ENCODE measurements around the gene WRAP73. TPM values are rescaled to one million over a fixed set of nuclear protein-coding genes. Genes with fewer than 3 reads are reported as not detected.
A peak's percentile ranks its signal among the peaks of the same experiment; 100 is the strongest.
"Not testable (repeated sequence)": the region's sequence is repeated elsewhere in the genome, so short reads cannot be mapped to it uniquely, and the experiment has no call there.

The WRAP73 gene
- total RNA-seq, 6 donors from 2014 or later, result 14.0 to 33.5 (median 19.9) TPM

DNA sequence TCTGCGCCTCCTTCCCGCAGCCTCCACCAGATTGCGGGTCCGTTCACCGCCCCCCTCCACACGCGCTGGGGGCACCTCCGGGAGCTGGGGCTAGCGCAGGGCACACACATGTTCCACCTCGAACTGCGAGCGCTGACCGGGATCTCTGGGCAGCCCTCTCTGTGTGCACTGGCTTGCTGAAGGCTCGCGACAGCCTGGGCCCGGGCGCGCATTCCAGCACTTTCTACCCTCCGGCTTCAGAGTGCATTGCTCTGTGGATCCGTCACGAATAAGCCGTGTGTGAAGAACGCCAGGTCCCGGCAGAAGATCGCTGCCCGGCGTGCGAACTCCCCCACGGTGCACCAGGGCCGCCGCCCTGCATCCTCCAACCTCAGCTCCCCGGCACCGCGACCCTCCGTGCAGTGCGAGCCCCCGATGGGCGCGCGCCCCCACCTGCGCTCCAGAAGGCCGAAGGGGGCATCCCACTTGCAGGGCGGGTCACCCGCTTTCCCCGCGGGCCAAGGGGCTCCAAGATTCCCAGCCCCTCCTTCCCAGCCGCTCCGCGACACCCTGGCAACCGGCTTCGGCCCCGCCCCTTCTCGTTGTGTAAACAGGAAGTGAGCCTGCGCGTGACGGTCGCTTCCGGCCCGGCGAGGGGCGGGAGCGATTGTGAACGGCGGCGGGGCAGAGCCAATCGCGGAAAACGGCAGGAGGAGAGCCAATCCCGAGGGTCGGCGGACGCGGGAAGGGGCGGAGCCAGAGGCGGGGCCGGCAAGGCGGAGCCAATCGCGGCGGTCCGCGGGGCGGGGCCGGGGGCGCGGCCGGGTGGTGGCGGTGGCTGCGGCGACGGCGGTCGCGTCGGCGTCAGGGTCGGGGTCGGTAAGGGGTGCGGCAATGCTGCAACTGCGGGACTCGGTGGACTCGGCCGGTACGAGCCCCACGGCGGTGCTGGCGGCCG lies 25.4 kb downstream of the WRAP73 start, which contains the start of gene TPRG1L:
Gene TPRG1L (plus strand): TSS at position 816 of the 937 bp plus-strand sequence. CDS start 58 bp downstream, at position 874.
- WGBS, 2 donors, result 0 to 2% methylated on average over 35 to 82 of the region's 108 CpGs
- ATAC-seq (ENCODE audit: low FRiP score in 2 of 2), result peak; percentile 98 to 99
- DNase-seq, result peak; percentile 97 to 100
- H3K36me3 ChIP-seq, result peaks cover 7 to 24% (median 22%) of the 10 kb centered on the region in 4 donors
- peak within 1 kb of the TSS; percentile 84 to 100 (median 92) for H3K4me3 ChIP-seq
- peaks cover 24 to 33% (median 26%) of the 10 kb centered on the region in 4 donors for H3K4me1 ChIP-seq
- TF ChIP-seq, protein P1, sequence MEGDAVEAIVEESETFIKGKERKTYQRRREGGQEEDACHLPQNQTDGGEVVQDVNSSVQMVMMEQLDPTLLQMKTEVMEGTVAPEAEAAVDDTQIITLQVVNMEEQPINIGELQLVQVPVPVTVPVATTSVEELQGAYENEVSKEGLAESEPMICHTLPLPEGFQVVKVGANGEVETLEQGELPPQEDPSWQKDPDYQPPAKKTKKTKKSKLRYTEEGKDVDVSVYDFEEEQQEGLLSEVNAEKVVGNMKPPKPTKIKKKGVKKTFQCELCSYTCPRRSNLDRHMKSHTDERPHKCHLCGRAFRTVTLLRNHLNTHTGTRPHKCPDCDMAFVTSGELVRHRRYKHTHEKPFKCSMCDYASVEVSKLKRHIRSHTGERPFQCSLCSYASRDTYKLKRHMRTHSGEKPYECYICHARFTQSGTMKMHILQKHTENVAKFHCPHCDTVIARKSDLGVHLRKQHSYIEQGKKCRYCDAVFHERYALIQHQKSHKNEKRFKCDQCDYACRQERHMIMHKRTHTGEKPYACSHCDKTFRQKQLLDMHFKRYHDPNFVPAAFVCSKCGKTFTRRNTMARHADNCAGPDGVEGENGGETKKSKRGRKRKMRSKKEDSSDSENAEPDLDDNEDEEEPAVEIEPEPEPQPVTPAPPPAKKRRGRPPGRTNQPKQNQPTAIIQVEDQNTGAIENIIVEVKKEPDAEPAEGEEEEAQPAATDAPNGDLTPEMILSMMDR (IDR thresholded peaks at IDR 0.05), result peak in 3 of 6 experiments; percentile 10 to 24 (median 12)
- TF ChIP-seq POLR2AphosphoS5 (IDR thresholded peaks at IDR 0.05) (peak; percentile 79 to 82), POLR2A (IDR thresholded peaks at IDR 0.05) (peak in 1 of 4 donors; percentile 78), EP300 (IDR thresholded peaks at IDR 0.05) (peak in 1 of 4 donors; percentile 81)
- H3K9me3 ChIP-seq, result no peaks in the 10 kb centered on the region
- no peaks in the 10 kb centered on the region for H3K27me3 ChIP-seq
- peak within 1 kb of the TSS; percentile 81 to 93 (median 87) for H3K27ac ChIP-seq

DNA sequence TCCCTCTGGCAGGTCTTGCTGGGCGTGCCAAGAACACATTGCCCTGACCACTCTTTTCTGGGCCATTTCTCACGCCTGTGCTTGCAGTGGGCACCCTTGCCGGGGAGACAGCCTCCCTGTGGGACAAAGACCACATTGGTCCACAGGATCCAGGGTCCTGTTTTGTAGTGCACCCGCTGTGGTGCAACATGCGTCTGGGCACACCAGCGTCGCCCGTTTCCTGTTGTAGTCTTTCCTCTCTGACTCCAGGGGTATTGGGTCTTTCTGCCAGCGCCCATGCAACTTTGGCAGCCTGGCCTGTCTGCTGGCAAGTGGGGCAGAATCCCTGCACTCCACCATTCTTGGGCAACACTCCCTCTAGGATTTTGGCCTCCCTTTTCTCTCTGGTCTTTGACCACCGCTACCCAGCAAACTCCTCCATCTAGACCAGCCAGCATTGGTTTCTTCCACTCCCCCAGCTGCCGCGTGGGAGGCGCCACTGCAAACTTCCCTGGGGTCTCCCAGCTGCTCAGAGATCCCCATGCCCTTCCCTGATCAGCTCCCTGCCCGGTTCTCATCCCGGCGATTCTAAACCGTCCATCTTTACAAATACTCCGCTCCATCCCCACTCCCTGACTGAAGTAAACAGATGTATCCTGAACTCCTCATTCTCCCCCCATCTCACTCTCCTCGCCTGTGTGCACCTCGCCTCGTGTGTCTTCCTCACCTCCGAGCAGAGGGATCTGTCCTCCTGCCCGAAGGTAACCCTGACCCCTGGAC lies 26.3 kb downstream of the WRAP73 start:
- Histone ChIP-seq H3K4me1 (peaks cover 31 to 40% (median 34%) of the 10 kb centered on the region in 4 donors), H3K4me3 (peak overlapping the region; percentile 84 to 100 (median 92)), H3K9me3 (no peaks in the 10 kb centered on the region), H3K27ac (peak overlapping the region in 2 of 4 donors; percentile 81 to 93), H3K36me3 (peaks cover 7 to 15% (median 14%) of the 10 kb centered on the region in 4 donors), H3K27me3 (peaks cover 0 to 2% (median 0%) of the 10 kb centered on the region in 4 donors)
- TF ChIP-seq EP300 (IDR thresholded peaks at IDR 0.05), result no peak
- TF ChIP-seq POLR2AphosphoS5 (IDR thresholded peaks at IDR 0.05), result no peak
- TF ChIP-seq, protein P1 (IDR thresholded peaks at IDR 0.05), result no peak
- TF ChIP-seq POLR2A (IDR thresholded peaks at IDR 0.05), result no peak
- DNase-seq (no peak), ATAC-seq (ENCODE audit: low FRiP score in 2 of 2) (no peak)
- 29 to 33% methylated on average over 23 of the region's 23 CpGs for WGBS, 2 donors

DNA sequence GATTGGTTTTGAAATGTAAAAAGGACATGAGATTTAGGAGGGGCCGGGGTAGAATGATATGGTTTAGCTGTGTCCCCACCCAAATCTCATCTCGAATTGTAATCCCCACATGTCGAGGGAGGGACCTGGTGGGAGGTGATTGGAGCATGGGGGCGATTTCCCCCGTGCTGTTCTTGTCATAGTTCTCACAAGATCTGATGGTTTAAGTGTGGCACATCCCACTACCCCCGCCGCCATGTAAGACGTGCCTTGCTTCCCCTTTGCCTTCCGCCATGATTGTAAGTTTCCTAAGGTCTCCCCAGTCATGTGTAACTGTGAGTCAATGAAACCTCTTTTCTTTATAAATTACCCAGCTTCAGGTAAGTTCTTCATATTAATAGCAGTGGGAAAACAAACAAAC lies 27.8 kb downstream of the WRAP73 start:
- not testable (repeated sequence) for ATAC-seq (ENCODE audit: low FRiP score in 2 of 2); DNase-seq; H3K27ac ChIP-seq; H3K4me3 ChIP-seq; H3K9me3 ChIP-seq; H3K27me3 ChIP-seq; H3K36me3 ChIP-seq
- 82 to 84% methylated on average over 9 of the region's 9 CpGs for WGBS, 2 donors
- peaks cover 32 to 42% (median 37%) of the 10 kb centered on the region in 4 donors for H3K4me1 ChIP-seq

DNA sequence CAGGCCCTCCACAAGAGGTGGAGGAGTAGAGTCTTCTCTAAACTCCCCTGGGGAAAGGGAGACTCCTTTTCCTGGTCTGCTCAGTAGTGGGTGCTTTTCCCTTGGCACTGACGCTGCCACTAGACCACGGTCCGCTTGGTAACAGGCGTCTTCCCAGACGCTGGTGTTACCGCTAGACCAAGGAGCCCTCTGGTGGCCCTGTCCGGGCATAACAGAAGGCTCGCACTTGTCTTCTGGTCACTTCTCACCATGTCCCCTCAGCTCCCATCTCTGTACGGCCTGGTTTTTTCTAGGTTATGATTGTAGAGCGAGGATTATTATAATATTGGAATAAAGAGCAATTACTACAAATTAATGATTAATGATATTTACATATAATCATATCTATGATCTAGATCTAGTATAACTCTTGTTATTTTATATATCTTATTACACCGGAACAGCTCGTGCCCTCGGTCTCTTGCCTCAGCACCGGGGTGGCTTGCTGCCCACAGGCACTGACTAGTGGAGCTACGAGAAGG lies 28.7 kb downstream of the WRAP73 start:
- peak; percentile 18 to 49 for DNase-seq
- 26 to 33% methylated on average over 13 to 15 of the region's 15 CpGs for WGBS, 2 donors
- TF ChIP-seq, protein P1 (IDR thresholded peaks at IDR 0.05), result peak; percentile 22 to 82 (median 66)

DNA sequence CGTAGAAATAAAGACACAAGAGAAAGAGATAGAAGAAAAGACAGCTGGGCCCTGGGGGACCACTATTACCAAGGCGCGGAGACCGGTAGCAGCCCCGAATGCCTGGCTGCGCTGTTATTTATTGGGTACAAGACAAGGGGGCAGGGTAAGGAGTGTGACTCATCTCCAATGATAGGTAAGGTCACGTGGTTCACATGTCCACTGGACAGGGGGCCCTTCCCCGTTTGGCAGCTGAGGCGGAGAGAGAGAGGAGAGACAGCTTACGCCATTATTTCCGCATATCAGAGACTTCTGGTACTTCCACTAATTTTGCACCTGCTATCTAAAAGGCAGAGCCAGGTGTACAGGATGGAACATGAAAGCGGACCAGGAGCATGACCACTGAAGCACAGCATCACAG lies 29.2 kb downstream of the WRAP73 start:
- Histone ChIP-seq H3K27me3 (peaks cover 0 to 2% (median 0%) of the 10 kb centered on the region in 4 donors), H3K27ac (no peak overlapping the region), H3K9me3 (no peaks in the 10 kb centered on the region), H3K4me3 (no peak overlapping the region), H3K4me1 (peaks cover 28 to 33% (median 31%) of the 10 kb centered on the region in 4 donors), H3K36me3 (no peaks in the 10 kb centered on the region)
- no peak for TF ChIP-seq POLR2A (IDR thresholded peaks at IDR 0.05)
- no peak for TF ChIP-seq EP300 (IDR thresholded peaks at IDR 0.05)
- TF ChIP-seq, protein P1 (IDR thresholded peaks at IDR 0.05), result no peak
- no peak for TF ChIP-seq POLR2AphosphoS5 (IDR thresholded peaks at IDR 0.05)
- WGBS, 2 donors, result 87 to 91% methylated on average over 12 of the region's 12 CpGs
- ATAC-seq (ENCODE audit: low FRiP score in 2 of 2) (no peak), DNase-seq (peak in 1 of 2 donors; percentile 23)

More for the DNA sequence above, 28.7 kb downstream of the WRAP73 start:
- H3K4me3 ChIP-seq; ATAC-seq (ENCODE audit: low FRiP score in 2 of 2); H3K27me3 ChIP-seq; H3K9me3 ChIP-seq; H3K36me3 ChIP-seq; H3K27ac ChIP-seq: not testable (repeated sequence)
- H3K4me1 ChIP-seq, result peaks cover 32 to 38% (median 36%) of the 10 kb centered on the region in 4 donors
